ENCODE results near the gene IQCK.
A peak's percentile ranks its signal among the peaks of the same experiment; 100 is the strongest.

Gene IQCK

DNA sequence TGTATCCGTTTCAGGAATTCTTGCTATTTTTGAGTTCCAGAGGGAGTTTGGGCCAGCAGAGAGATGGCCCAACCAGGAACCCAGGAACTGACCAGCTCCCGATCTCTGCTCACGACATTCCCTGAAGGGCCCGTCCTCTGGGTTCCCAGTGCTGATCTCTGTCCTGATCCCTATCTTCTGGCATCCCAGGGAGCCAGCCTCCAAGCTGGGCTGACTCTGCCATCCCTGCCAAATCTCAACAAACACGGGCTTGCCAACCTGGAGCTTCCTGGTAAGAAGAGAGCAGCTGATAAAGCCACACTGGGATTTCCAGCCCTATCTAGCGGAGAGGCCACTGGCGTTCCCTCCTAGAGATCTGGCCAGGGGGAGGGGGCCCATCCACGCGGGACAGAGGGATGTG, 150.3 kb downstream of the IQCK start:
- no peak for DNase-seq

GRCh38 chr16:19871721-19872120, 153.7 kb downstream of the IQCK start:
- no peak for DNase-seq

DNA sequence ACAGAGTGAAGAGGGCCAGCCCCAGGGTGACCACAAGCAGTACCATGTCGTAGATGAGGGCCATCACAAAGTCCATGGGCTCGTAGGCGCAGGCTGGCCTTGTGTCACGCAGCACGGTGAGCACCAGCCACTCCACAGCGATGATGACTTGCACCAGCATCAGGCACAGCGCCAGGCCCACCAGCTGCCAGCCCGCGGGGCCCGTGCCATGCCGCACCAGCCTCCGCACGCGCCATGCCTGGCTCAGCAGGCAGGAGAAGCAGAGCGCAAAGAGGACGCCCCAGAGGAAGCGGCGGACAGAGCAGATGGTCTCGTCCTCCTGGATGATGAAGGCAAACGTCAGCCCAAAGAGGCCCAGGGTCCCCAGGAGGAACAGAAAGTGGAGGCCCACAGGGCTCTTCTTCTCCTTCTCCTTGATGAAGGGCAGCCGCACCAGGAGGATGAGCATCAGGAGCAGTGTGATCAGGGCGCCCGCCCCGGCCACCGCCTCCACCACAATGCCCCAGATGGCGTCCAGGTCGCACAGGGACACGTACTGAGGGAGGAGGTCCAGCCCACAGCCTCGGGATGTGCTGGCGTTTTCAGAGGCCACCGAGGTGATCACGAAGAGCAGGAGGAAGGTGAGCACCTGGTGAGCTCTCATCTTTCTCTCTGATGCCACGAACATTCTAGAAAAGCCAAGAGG, 154.2 kb downstream of the IQCK start:
- no peak for DNase-seq

DNA sequence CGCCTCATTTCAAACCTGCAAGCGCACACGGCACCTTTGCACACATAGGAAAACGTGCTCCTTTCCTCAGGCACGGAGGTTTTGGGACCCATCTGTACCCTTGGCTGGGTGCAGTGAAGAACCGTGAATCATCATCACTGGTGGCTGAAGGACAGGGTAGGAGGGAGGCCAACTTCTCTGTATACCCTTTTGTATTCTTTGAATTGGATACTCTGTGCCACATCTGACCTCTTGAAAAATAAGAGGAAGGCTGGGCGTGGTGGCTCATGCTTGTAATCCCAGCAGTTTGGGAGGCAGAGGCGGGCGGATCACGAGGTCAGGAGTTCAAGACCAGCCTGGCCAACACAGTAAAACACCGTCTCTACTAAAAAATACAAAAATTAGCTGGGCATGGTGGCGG, 154.9 kb downstream of the IQCK start:
- no peak for DNase-seq

DNA sequence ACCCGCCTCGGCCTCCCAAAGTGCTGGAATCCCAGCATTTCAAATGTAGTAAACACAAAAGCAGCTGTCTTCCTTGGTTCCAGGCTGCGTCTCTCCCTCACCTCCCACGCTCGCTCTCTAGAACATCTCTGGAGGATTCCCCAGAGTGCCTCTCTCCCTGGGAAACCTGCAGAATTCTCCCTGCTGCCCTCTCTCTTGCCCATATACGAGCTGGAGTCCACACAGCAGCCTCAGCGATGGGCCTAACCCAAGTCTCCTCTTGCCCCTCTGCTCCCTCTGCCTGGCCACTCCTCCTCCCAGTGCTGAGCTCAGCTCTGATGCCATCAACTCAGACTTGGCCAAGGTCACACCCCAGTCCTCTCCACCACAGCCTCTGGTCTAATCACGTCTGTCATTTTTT, 156.0 kb downstream of the IQCK start:
- DNase-seq: no peak

- no peak for DNase-seq
These were observed 156.9 kb downstream of the IQCK start for GRCh38 chr16:19874851-19875546.

GRCh38 chr16:19875900-19876299, 157.8 kb downstream of the IQCK start:
- no peak for DNase-seq

DNA sequence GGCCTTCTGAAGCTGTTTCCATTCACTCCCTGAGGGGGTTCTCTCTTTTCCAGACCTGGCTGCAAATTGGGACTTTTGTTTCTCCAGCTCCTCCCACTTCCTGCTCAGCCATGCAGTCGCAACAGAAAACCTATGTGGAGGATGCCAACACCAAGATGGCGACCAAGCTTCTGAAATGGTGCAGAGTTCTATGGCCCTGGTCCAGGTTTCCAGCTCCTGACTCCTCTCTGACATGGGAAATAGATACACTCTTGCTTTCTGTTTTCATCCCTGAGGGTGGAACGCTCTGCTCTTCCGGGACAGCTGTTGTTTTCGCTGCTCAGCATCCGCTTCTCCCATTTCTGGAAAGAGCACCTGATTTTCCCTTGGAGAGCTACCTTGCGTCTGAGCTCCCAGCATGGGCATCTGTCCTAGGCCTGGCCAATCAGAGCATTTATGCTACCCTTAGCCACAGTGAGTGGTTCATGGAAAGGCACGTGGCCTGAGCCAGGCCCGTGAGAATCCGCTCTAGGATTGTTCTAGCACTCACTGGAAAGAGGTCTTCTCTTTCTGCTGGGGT, 158.5 kb downstream of the IQCK start:
- no peak for DNase-seq

- no peak for DNase-seq
These were observed 160.7 kb downstream of the IQCK start for GRCh38 chr16:19878757-19879156.

DNA sequence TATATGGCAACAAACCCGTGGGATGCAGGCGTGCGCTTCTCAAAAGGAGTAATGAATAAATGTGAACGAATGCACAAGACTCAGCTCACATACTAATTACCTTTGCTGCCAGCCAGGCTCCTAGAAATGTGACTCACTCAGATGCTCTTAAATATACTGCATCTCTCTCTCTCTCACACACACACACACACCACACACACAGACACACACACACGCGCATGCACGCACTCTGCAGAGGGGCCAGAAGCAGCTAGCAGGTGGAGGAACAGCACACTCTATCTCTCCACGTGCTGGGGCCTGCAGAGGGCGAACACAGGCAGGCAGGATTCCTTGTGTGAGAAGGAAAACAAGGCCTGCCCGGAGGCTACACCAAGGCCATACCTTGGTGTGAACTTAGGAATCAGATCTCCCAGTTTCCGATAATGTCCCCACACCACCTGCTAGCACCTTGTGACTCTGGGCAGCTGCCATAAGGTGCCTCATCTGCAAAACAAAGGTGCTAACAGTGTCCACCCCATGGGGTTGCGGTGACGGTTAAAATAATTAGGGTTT, 161.2 kb downstream of the IQCK start:
- DNase-seq: no peak

DNA sequence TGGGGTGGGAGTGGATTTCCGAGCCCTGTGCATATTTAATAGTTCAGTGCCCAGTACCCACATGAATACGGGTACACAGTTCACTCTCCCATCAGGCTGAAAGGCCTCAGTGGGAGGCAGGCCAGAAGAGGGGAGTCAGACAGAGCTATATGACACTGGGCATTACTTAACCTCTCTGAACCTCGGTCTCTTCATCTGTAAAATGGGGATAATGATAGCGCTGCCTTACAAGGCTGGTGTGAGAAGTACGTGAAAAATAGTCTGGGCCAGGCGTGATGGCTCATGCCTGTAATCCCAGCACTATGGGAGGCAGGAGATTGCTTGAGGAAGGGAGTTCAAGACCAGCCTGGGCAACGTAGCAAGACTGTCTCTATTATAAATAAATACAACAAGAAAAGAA, 163.0 kb downstream of the IQCK start:
- DNase-seq: no peak

GRCh38 chr16:19881783-19882182, 163.7 kb downstream of the IQCK start:
- DNase-seq: no peak

GRCh38 chr16:19882186-19882585, 164.1 kb downstream of the IQCK start:
- no peak for DNase-seq

- no peak for DNase-seq
These were observed 164.6 kb downstream of the IQCK start for GRCh38 chr16:19882646-19883045.

GRCh38 chr16:19883296-19883965, 165.4 kb downstream of the IQCK start:
- peak; percentile 2 for DNase-seq

DNA sequence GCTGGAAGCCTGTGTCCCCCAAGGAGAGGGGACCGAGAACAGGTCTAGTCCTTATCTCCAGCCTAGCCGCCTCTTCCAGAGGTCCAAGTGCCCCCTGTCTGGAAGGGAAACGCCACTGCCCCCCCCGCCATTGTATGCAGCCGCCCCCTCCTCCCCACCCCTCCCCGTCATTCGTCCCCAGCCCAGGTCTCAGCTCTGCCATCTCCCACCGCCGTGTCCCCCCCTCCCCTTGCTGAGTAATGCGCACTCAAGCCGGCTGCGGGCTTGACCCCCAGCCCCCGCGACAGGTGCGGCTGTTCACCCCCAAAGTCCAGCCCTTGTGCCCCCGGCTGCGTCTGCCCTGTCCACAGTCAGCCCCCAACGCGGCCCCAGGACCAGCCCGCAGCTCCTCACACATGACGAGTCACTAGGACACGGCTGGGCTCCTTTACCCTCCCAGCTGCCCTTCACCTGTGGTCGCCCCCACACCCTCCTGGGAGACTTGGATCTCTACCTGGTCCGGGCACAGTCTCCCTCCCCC, 166.0 kb downstream of the IQCK start:
- DNase-seq: no peak

- peak; percentile 50 for DNase-seq
These were observed 166.8 kb downstream of the IQCK start, which contains the start of gene GPRC5B for GRCh38 chr16:19884611-19885450. TSS of gene GPRC5B (minus strand) at chr16:19884848. CDS start at chr16:19872845, 12,003 bp downstream.

DNA sequence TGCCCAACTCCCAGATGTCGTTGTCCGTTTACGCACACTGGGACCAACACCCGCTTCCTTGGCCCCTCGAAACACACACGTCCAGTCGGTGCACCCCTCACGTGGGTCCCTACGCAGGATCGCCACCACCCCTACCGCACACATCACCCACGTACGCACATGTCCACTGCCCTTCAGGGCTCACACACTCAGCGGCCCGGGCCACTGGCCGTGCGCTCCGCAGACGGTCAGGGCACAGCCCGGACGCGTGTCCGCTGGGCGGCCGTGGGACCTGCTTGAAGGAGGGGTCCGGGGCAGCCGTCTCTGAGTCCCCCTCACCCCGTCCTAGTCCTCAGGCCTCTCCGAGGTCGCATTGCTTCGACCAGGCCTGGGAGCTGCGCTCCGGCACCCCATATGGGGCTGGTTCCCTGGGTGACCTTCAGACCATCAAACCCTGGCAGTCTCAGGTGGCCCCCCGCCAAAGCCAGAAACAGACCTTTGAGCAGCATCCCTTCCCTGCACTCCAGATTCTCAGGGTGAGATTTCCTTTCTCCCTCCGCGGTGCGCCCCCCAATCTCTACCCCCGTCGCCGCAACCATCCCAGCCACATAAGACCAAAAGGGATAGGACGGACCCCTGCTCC, 167.5 kb downstream of the IQCK start:
- no peak for DNase-seq

DNA sequence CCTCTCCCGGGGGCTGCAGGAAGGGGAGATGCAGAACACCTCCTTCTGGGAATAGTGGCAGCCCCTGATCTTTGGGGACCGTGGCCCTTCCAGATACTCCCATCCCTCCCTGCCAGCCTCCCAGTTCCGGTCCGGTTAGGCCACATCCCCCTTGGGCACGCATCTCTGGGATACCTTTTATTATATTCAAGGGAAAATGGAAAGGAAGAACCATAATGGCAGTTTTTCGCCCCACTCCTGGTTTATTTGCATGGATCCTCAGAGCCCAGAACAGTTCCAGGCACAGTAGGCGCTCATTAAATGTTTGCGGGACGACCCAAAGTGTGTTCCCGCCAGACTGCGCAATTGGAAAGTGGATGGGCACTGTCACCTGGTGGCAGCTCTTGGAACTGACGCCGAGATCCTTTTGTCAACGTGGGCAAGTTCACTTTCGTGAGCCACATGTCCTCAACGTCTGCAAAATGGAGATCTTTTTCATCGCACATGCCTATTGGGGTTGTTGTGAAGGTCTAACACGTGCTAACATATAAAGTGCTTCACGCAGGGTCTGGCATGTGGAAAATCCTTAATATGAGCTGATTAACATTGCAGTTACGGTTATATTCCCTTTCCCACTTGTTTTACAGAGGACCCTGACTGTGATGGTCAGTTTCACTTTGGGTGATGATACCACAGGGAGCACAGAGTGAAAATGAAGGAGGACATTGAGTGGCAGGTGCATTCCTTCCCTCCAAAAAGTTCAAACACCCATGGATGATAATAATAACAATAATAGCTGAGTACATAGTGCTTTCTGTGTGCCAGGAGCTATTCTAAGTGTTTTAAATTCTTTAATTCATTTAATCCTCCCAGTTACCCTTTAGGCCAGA, 168.2 kb downstream of the IQCK start:
- DNase-seq: peak; percentile 85

DNA sequence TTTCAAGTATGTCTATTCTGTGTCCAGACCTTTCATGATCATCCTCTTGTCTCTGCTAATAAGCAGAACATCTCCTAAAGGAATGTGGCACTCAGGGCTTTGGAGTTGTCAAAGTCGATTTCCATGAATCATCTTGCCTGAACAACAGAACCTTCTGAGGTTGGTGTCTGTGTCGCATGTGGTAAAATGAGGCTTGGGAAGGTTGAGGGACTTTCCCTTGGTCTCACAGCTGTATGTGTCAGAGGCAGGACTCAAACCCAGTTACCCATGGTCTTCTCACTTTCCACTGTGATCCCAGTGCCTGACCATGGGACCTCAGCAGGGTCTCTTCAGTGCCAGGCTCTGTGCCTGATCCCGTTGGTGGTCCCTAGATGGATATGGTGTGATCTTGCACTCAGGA, 170.8 kb downstream of the IQCK start:
- no peak for DNase-seq

DNA sequence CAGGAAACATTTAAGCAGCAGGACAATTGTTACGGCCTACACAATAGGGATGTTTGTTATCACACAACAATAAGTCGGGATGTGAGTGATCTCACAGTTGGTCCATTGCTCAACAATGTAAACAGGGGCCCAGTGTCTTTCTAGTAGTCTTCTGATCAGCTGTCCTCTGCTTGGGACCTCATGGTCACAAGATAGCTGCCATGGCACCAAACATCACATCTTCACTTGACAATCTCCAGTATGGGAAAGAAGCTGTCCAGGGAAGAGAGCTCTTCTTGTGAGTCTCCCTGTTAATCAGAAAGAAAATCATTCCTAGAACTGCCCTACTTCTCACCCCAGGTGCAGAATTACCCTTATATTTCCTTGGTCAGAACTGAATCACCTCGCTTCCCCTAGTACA, 172.8 kb downstream of the IQCK start:
- DNase-seq: no peak

Measured in CD4-positive, alpha-beta T cell treated with Interleukin-17A for 1 hour (primary cell).